GM12891 (cell line): ENCODE measurements around the gene RASGRF2.

Experiments
- POLR2AphosphoS5 ChIP-seq: IDR thresholded peaks from 2 replicates; pipeline ENCODE4 v1.6.1; 2011; ENCODE audit warnings: low read depth, low read length, control low read depth
- TAF1 ChIP-seq: IDR thresholded peaks from 2 replicates; pipeline ENCODE4 v1.6.1; 2011; ENCODE audit warnings: low read depth, low read length, control low read depth

GRCh38 chr5:81209386-81209785 is 249.2 kb downstream of the RASGRF2 start:
- TF ChIP-seq POLR2AphosphoS5 (no peak), TAF1 (no peak)
